HAP-1 (cell line): Measurements from ENCODE around the gene GZMM.

ENCODE experiments used
- DNase-seq, 2 experiments: peaks; one replicate each; pipeline ENCODE4 v3.0.0-alpha.2; 2016 to 2020; ENCODE audit warnings: low spot score in 2 of 2
- H3K27me3 ChIP-seq: fragments of 250-450 bp; sonication (Bioruptor Pico); 2 replicates; pipeline ENCODE4 v1.5.1; 2020; ENCODE audit warnings: low read depth, mild to moderate bottlenecking, moderate library complexity
- H3K36me3 ChIP-seq: fragments of 250-450 bp; sonication (Bioruptor Pico); replicated peaks from 2 replicates; pipeline ENCODE4 v1.5.1; 2020; ENCODE audit warnings: mild to moderate bottlenecking
- H3K4me1 ChIP-seq: fragments of 250-450 bp; sonication (Bioruptor Pico); 2 replicates; pipeline ENCODE4 v1.5.1; 2020; ENCODE audit warnings: mild to moderate bottlenecking
- H3K4me3 ChIP-seq: fragments of 250-450 bp; sonication (Bioruptor Pico); 2 replicates; pipeline ENCODE4 v1.5.1; 2020; ENCODE audit warnings: mild to moderate bottlenecking, moderate library complexity
- H3K9me3 ChIP-seq: fragments of 250-450 bp; sonication (Bioruptor Pico); 2 replicates; pipeline ENCODE4 v1.5.1; 2020; ENCODE audit warnings: mild to moderate bottlenecking, moderate library complexity
- in situ Hi-C: fragments of 300-500 bp; cut with MboI; formaldehyde crosslinking; loops from 3 replicates; pipeline ENCODE4 v1.14.3; 2020; ENCODE audit warnings: low sequenced_read_pairs, inconsistent platforms, mixed read lengths

GZMM gene

GRCh38 chr19:519449-519865 lies 24.4 kb upstream of the GZMM start:
- no peaks in the 10 kb centered on the region; the same call in 1 of the 2 replicates for H3K36me3 ChIP-seq
- in situ Hi-C loops: no loop called here
- H3K27me3 ChIP-seq: no peaks in the 10 kb centered on the region
- H3K9me3 ChIP-seq: no peaks in the 10 kb centered on the region
- no peak overlapping the region for H3K4me3 ChIP-seq
- H3K4me1 ChIP-seq: no peaks in the 10 kb centered on the region
- no peak for DNase-seq

DNA sequence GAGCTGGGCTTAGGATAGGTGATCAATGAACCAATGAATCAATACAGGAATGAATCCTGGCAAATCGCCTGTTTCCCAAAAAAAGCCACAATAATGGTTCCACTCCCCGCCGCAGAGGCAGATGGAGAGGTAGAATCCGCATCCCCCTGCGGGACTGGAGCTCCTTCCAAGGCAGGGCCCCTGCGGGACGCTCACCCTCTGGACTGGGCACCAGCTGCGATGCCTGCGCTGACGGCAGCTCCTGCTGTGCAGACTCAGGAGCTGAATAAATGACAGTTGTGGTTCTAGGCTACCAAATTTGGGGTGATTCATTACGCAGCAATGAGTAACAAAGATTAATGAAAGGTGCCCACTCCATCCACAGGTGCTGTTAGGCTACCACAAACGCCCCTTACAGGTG lies 21.1 kb upstream of the GZMM start:
- Histone ChIP-seq H3K27me3 (peaks cover 7% of the 10 kb centered on the region; the same call in 1 of the 2 replicates), H3K9me3 (no peaks in the 10 kb centered on the region), H3K36me3 (no peaks in the 10 kb centered on the region), H3K4me3 (no peak overlapping the region), H3K4me1 (no peaks in the 10 kb centered on the region)
- DNase-seq: no peak
- in situ Hi-C loops: no loop called here

GRCh38 chr19:524062-524674 lies 19.7 kb upstream of the GZMM start:
- no peak for DNase-seq
- no peaks in the 10 kb centered on the region for H3K4me1 ChIP-seq

DNA sequence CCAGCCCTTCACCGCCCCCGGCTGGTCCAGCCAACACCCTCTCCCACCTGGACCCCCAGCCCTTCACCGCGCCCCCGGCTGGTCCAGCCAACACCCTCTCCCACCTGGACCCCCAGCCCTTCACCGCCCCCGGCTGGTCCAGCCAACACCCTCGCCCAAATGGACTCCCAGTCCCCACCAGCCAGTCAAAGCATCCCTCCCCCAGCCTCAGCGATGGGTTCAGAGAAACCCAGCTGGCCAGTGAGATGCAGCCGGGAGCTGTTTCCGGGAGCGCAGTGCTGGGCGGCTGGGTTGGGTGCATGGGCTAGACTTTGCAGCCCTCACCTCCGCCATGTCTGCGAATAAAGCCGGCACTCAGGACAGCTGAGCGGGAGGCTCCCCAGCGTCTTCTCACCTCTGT lies 18.8 kb upstream of the GZMM start:
- Histone ChIP-seq H3K27me3 (peaks cover 7% of the 10 kb centered on the region; the same call in 1 of the 2 replicates), H3K4me1 (no peaks in the 10 kb centered on the region), H3K9me3 (no peaks in the 10 kb centered on the region), H3K4me3 (no peak overlapping the region), H3K36me3 (no peaks in the 10 kb centered on the region)
- DNase-seq: no peak
- in situ Hi-C loops: no loop called here

More at GRCh38 chr19:524062-524674, 19.7 kb upstream of the GZMM start:
- no peaks in the 10 kb centered on the region for H3K9me3 ChIP-seq
- H3K27me3 ChIP-seq: peaks cover 7% of the 10 kb centered on the region; the same call in 1 of the 2 replicates
- in situ Hi-C loops: no loop called here
- H3K4me3 ChIP-seq: no peak overlapping the region
- H3K36me3 ChIP-seq: no peaks in the 10 kb centered on the region

DNA sequence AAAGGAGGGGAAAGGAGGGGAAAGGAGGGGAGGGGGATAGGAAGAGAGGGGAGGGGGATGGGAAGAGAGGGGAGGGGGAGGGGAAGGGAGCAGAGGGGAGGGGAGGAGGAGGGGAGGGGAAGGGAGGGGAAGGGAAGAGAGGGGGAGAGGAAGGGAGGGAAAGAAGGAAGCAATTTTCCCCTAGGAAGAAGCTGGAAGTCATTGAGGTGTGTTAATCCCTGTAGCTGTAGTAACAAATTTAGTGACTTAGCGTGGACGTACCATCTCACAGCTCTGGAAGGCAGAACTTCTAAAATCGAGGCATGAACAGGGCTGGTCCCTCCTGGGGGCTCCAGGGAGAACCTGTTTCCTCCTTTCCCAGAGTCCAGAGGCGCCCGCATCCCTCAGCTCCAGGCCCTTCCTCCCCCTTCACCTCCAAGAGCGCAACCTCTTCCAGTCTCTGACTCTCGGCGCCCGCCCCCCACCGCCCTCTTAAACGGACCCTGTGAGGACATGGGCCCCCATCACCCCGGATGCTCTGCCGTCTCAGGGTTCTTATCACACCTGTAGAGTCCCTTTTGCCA lies 17.9 kb upstream of the GZMM start:
- in situ Hi-C loops: no loop called here
- no peaks in the 10 kb centered on the region for H3K36me3 ChIP-seq
- peaks cover 7% of the 10 kb centered on the region; the same call in 1 of the 2 replicates for H3K27me3 ChIP-seq

GRCh38 chr19:530134-531008 lies 13.5 kb upstream of the GZMM start:
- in situ Hi-C loops: no loop called here

More for the DNA sequence above, 17.9 kb upstream of the GZMM start:
- Histone ChIP-seq H3K4me3 (no peak overlapping the region), H3K4me1 (no peaks in the 10 kb centered on the region; the same call in 1 of the 2 replicates), H3K9me3 (no peaks in the 10 kb centered on the region)
- DNase-seq: no peak

GRCh38 chr19:531009-531752 lies 12.7 kb upstream of the GZMM start:
- peak; percentile 86 to 94 for DNase-seq
- H3K9me3 ChIP-seq: no peaks in the 10 kb centered on the region

More at GRCh38 chr19:530134-531008, 13.5 kb upstream of the GZMM start:
- Histone ChIP-seq H3K27me3 (peaks cover 4% of the 10 kb centered on the region; the same call in 1 of the 2 replicates), H3K36me3 (peaks cover 18% of the 10 kb centered on the region), H3K9me3 (no peaks in the 10 kb centered on the region), H3K4me3 (peak overlapping the region; percentile 58), H3K4me1 (peaks cover 9% of the 10 kb centered on the region)
- DNase-seq: no peak

DNA sequence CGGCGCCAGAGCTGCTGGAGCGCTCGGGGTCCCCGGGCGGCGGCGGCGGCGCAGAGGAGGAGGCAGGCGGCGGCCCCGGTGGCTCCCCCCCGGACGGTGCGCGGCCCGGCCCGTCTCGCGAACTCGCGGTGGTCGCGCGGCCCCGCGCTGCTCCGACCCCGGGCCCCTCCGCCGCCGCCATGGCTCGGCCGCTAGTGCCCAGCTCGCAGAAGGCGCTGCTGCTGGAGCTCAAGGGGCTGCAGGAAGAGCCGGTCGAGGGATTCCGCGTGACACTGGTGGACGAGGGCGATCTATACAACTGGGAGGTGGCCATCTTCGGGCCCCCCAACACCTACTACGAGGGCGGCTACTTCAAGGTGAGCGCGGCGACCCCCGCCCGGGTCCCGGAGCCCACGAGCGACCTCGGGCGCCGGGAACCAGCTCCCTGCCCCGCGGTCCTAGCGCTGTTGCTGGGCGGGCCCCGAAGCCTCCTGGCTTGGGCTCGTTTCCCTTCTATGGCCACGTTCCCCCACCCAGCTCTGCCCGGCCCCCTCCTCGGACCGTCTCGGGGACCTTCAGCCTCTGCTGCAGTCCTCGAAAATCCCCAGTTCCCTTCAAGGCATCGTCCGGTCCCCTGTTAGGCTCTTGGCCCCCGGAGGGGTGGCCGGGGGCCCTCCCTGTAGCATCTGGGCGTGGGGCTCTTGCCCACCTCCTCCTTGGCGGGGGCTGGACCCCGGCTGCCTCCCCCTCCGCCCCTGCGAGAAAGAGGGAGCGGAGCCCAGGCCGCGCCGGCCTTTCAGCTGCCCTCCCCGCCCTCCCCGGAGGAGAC lies 11.9 kb upstream of the GZMM start, which contains the start of gene CDC34:
CDC34 (plus strand) TSS at position 8 of the 808 bp plus-strand sequence; CDS start at position 180, 172 bp downstream.
- Histone ChIP-seq H3K36me3 (peaks cover 31% of the 10 kb centered on the region), H3K4me3 (peak within 1 kb of the TSS; percentile 96), H3K4me1 (peaks cover 9% of the 10 kb centered on the region), H3K9me3 (no peaks in the 10 kb centered on the region), H3K27me3 (no peaks in the 10 kb centered on the region)
- in situ Hi-C loops: no loop called here
- no peak for DNase-seq

More at GRCh38 chr19:531009-531752, 12.7 kb upstream of the GZMM start:
- H3K4me1 ChIP-seq: peaks cover 9% of the 10 kb centered on the region
- 0 out of 2 replicates have a peak, but pooled peaks cover under 1% of the 10 kb centered on the region for H3K27me3 ChIP-seq
- H3K4me3 ChIP-seq: peak overlapping the region; percentile 58
- in situ Hi-C loops: no loop called here
- peaks cover 23% of the 10 kb centered on the region for H3K36me3 ChIP-seq

- peaks cover 9% of the 10 kb centered on the region for H3K4me1 ChIP-seq
- no peaks in the 10 kb centered on the region for H3K9me3 ChIP-seq
- in situ Hi-C loops: no loop called here
- peak overlapping the region; percentile 96 for H3K4me3 ChIP-seq
- H3K36me3 ChIP-seq: peaks cover 34% of the 10 kb centered on the region
- DNase-seq: peak; percentile 46 to 67
- no peaks in the 10 kb centered on the region for H3K27me3 ChIP-seq
These were observed 11.1 kb upstream of the GZMM start for GRCh38 chr19:532561-533363.

- Histone ChIP-seq H3K4me1 (peaks cover 9% of the 10 kb centered on the region), H3K27me3 (no peaks in the 10 kb centered on the region), H3K36me3 (peaks cover 38% of the 10 kb centered on the region), H3K9me3 (no peaks in the 10 kb centered on the region), H3K4me3 (peak overlapping the region; percentile 96)
- in situ Hi-C loops: no loop called here
- no peak for DNase-seq
These were observed 10.3 kb upstream of the GZMM start for GRCh38 chr19:533364-534058.

GRCh38 chr19:534088-534487 lies 9.8 kb upstream of the GZMM start:
- H3K9me3 ChIP-seq: no peaks in the 10 kb centered on the region
- H3K27me3 ChIP-seq: no peaks in the 10 kb centered on the region
- H3K4me1 ChIP-seq: peaks cover 9% of the 10 kb centered on the region
- in situ Hi-C loops: no loop called here
- peaks cover 40% of the 10 kb centered on the region for H3K36me3 ChIP-seq
- DNase-seq: no peak
- no peak overlapping the region; the same call in 1 of the 2 replicates for H3K4me3 ChIP-seq
